H9 (cell line): ENCODE measurements around the gene DNAJC30. TPM values are rescaled to one million over a fixed set of nuclear protein-coding genes. Genes with fewer than 3 reads are reported as not detected.
"Not testable (repeated sequence)": the region's sequence is repeated elsewhere in the genome, so short reads cannot be mapped to it uniquely, and the experiment has no call there.

Source experiments
- DNase-seq: peaks from one replicate; pipeline ENCODE4 v3.0.0-alpha.2; 2017
- H2AFZ ChIP-seq: one replicate; pipeline ENCODE4 v1.6.1; 2013; ENCODE audit warnings: mild to moderate bottlenecking, low read length, control low read depth, moderate library complexity
- H2AK5ac ChIP-seq: 2 replicates; pipeline ENCODE4 v1.6.1; 2013; ENCODE audit warnings: low read length, control low read depth, mixed read lengths; ENCODE audit not compliant: insufficient read length
- H2BK120ac ChIP-seq: one replicate; pipeline ENCODE4 v1.6.1; 2013; ENCODE audit warnings: low read depth, mild to moderate bottlenecking, low read length, control low read depth, inconsistent platforms; ENCODE audit not compliant: poor library complexity, severe bottlenecking
- H2BK12ac ChIP-seq: 2 replicates; pipeline ENCODE4 v1.6.1; 2013; ENCODE audit warnings: low read length, control low read depth, mixed read lengths, low read depth; ENCODE audit not compliant: insufficient read length
- H2BK15ac ChIP-seq: 2 replicates; pipeline ENCODE4 v1.6.1; 2013; ENCODE audit warnings: low read depth, low read length, control low read depth
- H2BK20ac ChIP-seq: one replicate; pipeline ENCODE4 v1.6.1; 2013; ENCODE audit warnings: low read depth, mild to moderate bottlenecking, low read length, control low read depth, inconsistent platforms; ENCODE audit not compliant: poor library complexity, severe bottlenecking
- H2BK5ac ChIP-seq: 2 replicates; pipeline ENCODE4 v1.6.1; 2013; ENCODE audit warnings: low read length, control low read depth, mixed read lengths; ENCODE audit not compliant: insufficient read length
- H3K14ac ChIP-seq: 2 replicates; pipeline ENCODE4 v1.6.1; 2013; ENCODE audit warnings: low read length, control low read depth; ENCODE audit not compliant: insufficient read depth
- H3K18ac ChIP-seq: 2 replicates; pipeline ENCODE4 v1.6.1; 2013; ENCODE audit warnings: low read depth, mild to moderate bottlenecking, mixed read lengths, low read length, control low read depth; ENCODE audit not compliant: insufficient read length
- H3K23ac ChIP-seq: 2 replicates; pipeline ENCODE4 v1.6.1; 2013; ENCODE audit warnings: low read length, control low read depth, mixed read lengths, low read depth; ENCODE audit not compliant: insufficient read length
- H3K23me2 ChIP-seq: 2 replicates; pipeline ENCODE4 v1.6.1; 2013; ENCODE audit warnings: low read depth, mild to moderate bottlenecking, mixed read lengths, low read length, control low read depth; ENCODE audit not compliant: insufficient read length, poor library complexity, severe bottlenecking
- H3K27ac ChIP-seq: 2 replicates; pipeline ENCODE4 v1.5.1; 2013; ENCODE audit warnings: low read length, control low read depth, mixed read lengths, low read depth; ENCODE audit not compliant: insufficient read length
- H3K27me3 ChIP-seq: 2 replicates; pipeline ENCODE4 v1.6.1; 2013; ENCODE audit warnings: low read length, control low read depth, inconsistent platforms; ENCODE audit not compliant: insufficient read depth
- H3K4ac ChIP-seq: 2 replicates; pipeline ENCODE4 v1.6.1; 2013; ENCODE audit warnings: low read depth, mild to moderate bottlenecking, control low read depth, inconsistent platforms, low read length, moderate library complexity
- H3K4me1 ChIP-seq: 2 replicates; pipeline ENCODE4 v1.6.1; 2013; ENCODE audit warnings: low read length, control low read depth, inconsistent platforms; ENCODE audit not compliant: insufficient read depth
- H3K4me2 ChIP-seq: 2 replicates; pipeline ENCODE4 v1.6.1; 2013; ENCODE audit warnings: low read length, control low read depth, mixed read lengths; ENCODE audit not compliant: insufficient read length, insufficient read depth
- H3K56ac ChIP-seq: 2 replicates; pipeline ENCODE4 v1.6.1; 2013; ENCODE audit warnings: low read depth, mild to moderate bottlenecking, mixed read lengths, low read length, control low read depth; ENCODE audit not compliant: insufficient read length
- H3K79me1 ChIP-seq: 2 replicates; pipeline ENCODE4 v1.6.1; 2013; ENCODE audit warnings: low read depth, mild to moderate bottlenecking, moderate library complexity, low read length, control low read depth, inconsistent platforms; ENCODE audit not compliant: insufficient read depth, poor library complexity, severe bottlenecking
- H3K79me2 ChIP-seq: 2 replicates; pipeline ENCODE4 v1.6.1; 2013; ENCODE audit warnings: low read length, control low read depth, inconsistent platforms; ENCODE audit not compliant: insufficient read depth
- H3K9ac ChIP-seq: 2 replicates; pipeline ENCODE4 v1.6.1; 2013; ENCODE audit warnings: low read length, control low read depth, mixed read lengths; ENCODE audit not compliant: insufficient read length; ENCODE audit errors: extremely low read depth
- H3K9me3 ChIP-seq: one replicate; pipeline ENCODE4 v1.6.1; 2013; ENCODE audit warnings: low read depth, low read length, inconsistent platforms; ENCODE audit not compliant: control insufficient read depth
- H3T11ph ChIP-seq: one replicate; pipeline ENCODE4 v1.6.1; 2013; ENCODE audit warnings: mild to moderate bottlenecking, low read length, control low read depth, inconsistent platforms
- H4K20me1 ChIP-seq: one replicate; pipeline ENCODE4 v1.6.1; 2013; ENCODE audit not compliant: control insufficient read depth, insufficient read length, insufficient read depth
- H4K5ac ChIP-seq: 2 replicates; pipeline ENCODE4 v1.6.1; 2013; ENCODE audit warnings: low read depth, mild to moderate bottlenecking, mixed read lengths, low read length, control low read depth; ENCODE audit not compliant: insufficient read length
- H4K8ac ChIP-seq: replicated peaks from 2 replicates; pipeline ENCODE4 v1.6.1; 2013; ENCODE audit warnings: low read length, control low read depth, mixed read lengths, low read depth; ENCODE audit not compliant: insufficient read length
- H4K91ac ChIP-seq: 2 replicates; pipeline ENCODE4 v1.6.1; 2013; ENCODE audit warnings: low read depth, mild to moderate bottlenecking, moderate library complexity, mixed read lengths, low read length, control low read depth; ENCODE audit not compliant: insufficient read length
- H3K27ac Mint-ChIP-seq, 3 experiments: 2 replicates in 2 of 3; 3 replicates in 1 of 3; pipeline ENCODE4 v1.8.0; 2020 to 2021; ENCODE audit warnings: mixed read lengths in 3 of 3, mild to moderate bottlenecking in 1 of 3, moderate library complexity in 1 of 3
- H3K27me3 Mint-ChIP-seq: 2 replicates; pipeline ENCODE4 v1.8.0; 2021; ENCODE audit warnings: low read depth, mild to moderate bottlenecking, moderate library complexity, mixed read lengths
- H3K36me3 Mint-ChIP-seq, 3 experiments: 2 replicates in 2 of 3; 3 replicates in 1 of 3; pipeline ENCODE4 v1.8.0; 2020 to 2021; ENCODE audit warnings: low read depth in 3 of 3, mixed read lengths in 3 of 3; ENCODE audit not compliant: insufficient read depth in 1 of 3
- H3K4me1 Mint-ChIP-seq, 2 experiments: 2 replicates each; pipeline ENCODE4 v1.8.0; 2020; ENCODE audit warnings: mixed read lengths in 2 of 2
- H3K4me3 Mint-ChIP-seq, 2 experiments: 2 replicates in 1 of 2; 3 replicates in 1 of 2; pipeline ENCODE4 v1.8.0; 2020 to 2021; ENCODE audit warnings: mild to moderate bottlenecking in 2 of 2, mixed read lengths in 2 of 2, moderate library complexity in 1 of 2
- H3K9me3 Mint-ChIP-seq, 2 experiments: 2 replicates in 1 of 2; 3 replicates in 1 of 2; pipeline ENCODE4 v1.8.0; 2020; ENCODE audit warnings: mild to moderate bottlenecking in 2 of 2, mixed read lengths in 2 of 2, moderate library complexity in 1 of 2
- WGBS: extraction: QIAGEN DNeasy Blood & Tissue Kit; methylation state at CpG from one replicate; pipeline ENCODE4 v1.1.7; 2013; ENCODE audit warnings: missing lambda C conversion rate, low lambda C conversion rate, mixed read lengths; ENCODE audit not compliant: insufficient read length; ENCODE audit errors: extremely low coverage; 5-methylcytosine and 5-hydroxymethylcytosine counted together
- total RNA-seq: library from RNA; stranded (reverse); gene quantifications from 2 replicates; pipeline ENCODE4 v1.2.1, GENCODE V29; 2021
- TF ChIP-seq, protein P1 (sequence below): fragments of 200-600 bp; sonication (generic); conservative IDR thresholded peaks from 3 replicates; pipeline ENCODE4 v1.8.0; 2021; ENCODE audit warnings: antibody characterized with exemption, mild to moderate bottlenecking

DNAJC30 gene
- total RNA-seq, 1 experiment from 2014 or later = 8.1 TPM

DNA sequence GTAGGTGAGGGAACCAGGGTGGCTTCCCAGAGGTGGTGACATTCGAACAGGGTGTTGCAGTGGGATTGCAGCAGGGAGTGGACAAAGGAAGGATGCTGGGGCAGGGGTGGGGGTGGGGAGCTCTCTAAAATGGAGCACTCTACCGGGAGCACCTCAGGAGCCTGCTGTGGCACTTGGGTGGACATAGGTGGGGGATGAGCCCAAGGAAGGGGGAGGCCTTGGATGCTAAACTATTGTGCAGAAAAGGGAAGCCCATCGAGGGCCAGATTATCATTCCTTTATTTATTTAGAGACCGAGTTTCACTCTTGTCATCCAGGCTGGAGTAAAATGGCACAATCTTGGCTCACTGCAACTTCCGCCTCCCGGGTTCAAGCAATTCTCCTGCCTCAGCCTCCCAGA lies 39.5 kb upstream of the DNAJC30 start:
- Histone ChIP-seq H3K4ac (no peak overlapping the region), H4K5ac (no peak overlapping the region), H3K9me3 (no peaks in the 10 kb centered on the region), H2BK20ac (no peak overlapping the region), H3T11ph (no peak overlapping the region), H2BK12ac (no peak overlapping the region), H2AK5ac (no peak overlapping the region), H3K56ac (no peak overlapping the region), H2BK15ac (no peak overlapping the region), H3K79me1 (no peaks in the 10 kb centered on the region), H3K79me2 (no peaks in the 10 kb centered on the region), H2AFZ (no peak overlapping the region), H3K23ac (no peak overlapping the region), H3K4me1 (no peaks in the 10 kb centered on the region), H3K9ac (no peak overlapping the region), H2BK120ac (no peak overlapping the region), H3K23me2 (peaks cover 9% of the 10 kb centered on the region), H3K4me2 (no peak overlapping the region), H3K27me3 (peaks cover 3% of the 10 kb centered on the region; the same call in 1 of the 2 replicates), H4K20me1 (no peaks in the 10 kb centered on the region), H3K18ac (no peak overlapping the region), H3K14ac (no peak overlapping the region), H4K91ac (no peak overlapping the region), H3K27ac (no peak overlapping the region), H4K8ac (no peak overlapping the region), H2BK5ac (no peak overlapping the region)
- no peaks in the 10 kb centered on the region; a peak in 1 of 7 replicates for H3K36me3 Mint-ChIP-seq
- H3K27ac Mint-ChIP-seq = no peak overlapping the region
- no peak for DNase-seq
- no peaks in the 10 kb centered on the region; a peak in 1 of 5 replicates for H3K9me3 Mint-ChIP-seq
- peaks cover under 1 to 8% of the 10 kb centered on the region in 2 experiments; a peak in 3 of 4 replicates for H3K4me1 Mint-ChIP-seq
- TF ChIP-seq, protein P1, sequence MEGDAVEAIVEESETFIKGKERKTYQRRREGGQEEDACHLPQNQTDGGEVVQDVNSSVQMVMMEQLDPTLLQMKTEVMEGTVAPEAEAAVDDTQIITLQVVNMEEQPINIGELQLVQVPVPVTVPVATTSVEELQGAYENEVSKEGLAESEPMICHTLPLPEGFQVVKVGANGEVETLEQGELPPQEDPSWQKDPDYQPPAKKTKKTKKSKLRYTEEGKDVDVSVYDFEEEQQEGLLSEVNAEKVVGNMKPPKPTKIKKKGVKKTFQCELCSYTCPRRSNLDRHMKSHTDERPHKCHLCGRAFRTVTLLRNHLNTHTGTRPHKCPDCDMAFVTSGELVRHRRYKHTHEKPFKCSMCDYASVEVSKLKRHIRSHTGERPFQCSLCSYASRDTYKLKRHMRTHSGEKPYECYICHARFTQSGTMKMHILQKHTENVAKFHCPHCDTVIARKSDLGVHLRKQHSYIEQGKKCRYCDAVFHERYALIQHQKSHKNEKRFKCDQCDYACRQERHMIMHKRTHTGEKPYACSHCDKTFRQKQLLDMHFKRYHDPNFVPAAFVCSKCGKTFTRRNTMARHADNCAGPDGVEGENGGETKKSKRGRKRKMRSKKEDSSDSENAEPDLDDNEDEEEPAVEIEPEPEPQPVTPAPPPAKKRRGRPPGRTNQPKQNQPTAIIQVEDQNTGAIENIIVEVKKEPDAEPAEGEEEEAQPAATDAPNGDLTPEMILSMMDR = no peak
- H3K27me3 Mint-ChIP-seq = peaks cover 38% of the 10 kb centered on the region
- WGBS = no CpG with 5 or more reads among the region's 6 CpGs
- no peak overlapping the region for H3K4me3 Mint-ChIP-seq

- not testable (repeated sequence) for H3K4me3 Mint-ChIP-seq, H2BK15ac ChIP-seq, H3K79me1 ChIP-seq, H3K14ac ChIP-seq, H4K5ac ChIP-seq, H2BK120ac ChIP-seq, H3K9me3 Mint-ChIP-seq, H3K79me2 ChIP-seq, DNase-seq, H3K27ac Mint-ChIP-seq, H2BK20ac ChIP-seq, H3K4me2 ChIP-seq, H2BK5ac ChIP-seq, H3T11ph ChIP-seq, H3K9ac ChIP-seq, H3K4ac ChIP-seq, H2AK5ac ChIP-seq, H3K4me1 ChIP-seq, H3K23ac ChIP-seq, H3K27ac ChIP-seq, H3K23me2 ChIP-seq, H4K91ac ChIP-seq, H4K8ac ChIP-seq, H2BK12ac ChIP-seq, H4K20me1 ChIP-seq, H3K4me1 Mint-ChIP-seq, H3K36me3 Mint-ChIP-seq, H3K9me3 ChIP-seq, H3K56ac ChIP-seq, H3K27me3 ChIP-seq, H3K18ac ChIP-seq, H2AFZ ChIP-seq
- WGBS = no CpG with 5 or more reads among the region's 4 CpGs
- H3K27me3 Mint-ChIP-seq = peaks cover 40% of the 10 kb centered on the region
Measured at GRCh38 chr7:73722182-73722581, 38.9 kb upstream of the DNAJC30 start.
